K562 (cell line): ENCODE results near the gene VMP1. TPM values are rescaled to one million over a fixed set of nuclear protein-coding genes. Genes with fewer than 3 reads are reported as not detected.

ENCODE experiments used
- BACH1 ChIP-seq: fragments of 200-800 bp; sonication (Bioruptor generic); IDR thresholded peaks from 2 replicates; pipeline ENCODE4 v1.6.1; 2016; ENCODE audit warnings: missing genetic modification characterization, missing compliant biosample characterization
- DEAF1 ChIP-seq: fragments of 450-650 bp; formaldehyde crosslinking; IDR thresholded peaks from 2 replicates; pipeline ENCODE4 v1.4.0; 2020; ENCODE audit warnings: mild to moderate bottlenecking, moderate library complexity
- DMBX1 ChIP-seq: fragments of 250-450 bp; sonication (Bioruptor Pico); IDR thresholded peaks from 2 replicates; pipeline ENCODE4 v1.8.0; 2022; ENCODE audit warnings: inconsistent platforms, mild to moderate bottlenecking, moderate library complexity, borderline replicate concordance
- FOS ChIP-seq: IDR thresholded peaks from 3 replicates; pipeline ENCODE4 v1.6.1; 2011; ENCODE audit not compliant: insufficient read length; ENCODE audit errors: extremely low read depth
- HDGF ChIP-seq: fragments of 450-650 bp; IDR thresholded peaks from 2 replicates; pipeline ENCODE4 v1.6.1; 2016
- MLLT1 ChIP-seq, 2 experiments: fragments of 450-650 bp; IDR thresholded peaks; 2 replicates each; pipeline ENCODE4 v1.6.1; 2016
- MXD1 ChIP-seq: fragments of 250-450 bp; sonication (Bioruptor Pico); IDR thresholded peaks from 2 replicates; pipeline ENCODE4 v1.8.0; 2021; ENCODE audit warnings: borderline replicate concordance, mild to moderate bottlenecking, moderate library complexity; ENCODE audit not compliant: poor library complexity, severe bottlenecking
- NCOA1 ChIP-seq: fragments of 450-650 bp; IDR thresholded peaks from 2 replicates; pipeline ENCODE4 v1.6.1; 2016; ENCODE audit warnings: low read depth
- NFYB ChIP-seq: IDR thresholded peaks from 2 replicates; pipeline ENCODE4 v1.6.1; 2011; ENCODE audit warnings: mild to moderate bottlenecking, moderate library complexity; ENCODE audit not compliant: insufficient read length; ENCODE audit errors: extremely low read depth
- SAFB ChIP-seq: fragments of 200-400 bp; formaldehyde crosslinking; IDR thresholded peaks from 2 replicates; pipeline ENCODE4 v1.6.1; 2017; ENCODE audit warnings: low read depth, low read length, borderline replicate concordance
- TFE3 ChIP-seq: fragments of 450-650 bp; formaldehyde crosslinking; IDR thresholded peaks from 2 replicates; pipeline ENCODE4 v1.4.0; 2020; ENCODE audit warnings: mild to moderate bottlenecking, mixed read lengths
- ZNF395 ChIP-seq: fragments of 200-800 bp; sonication (Bioruptor generic); IDR thresholded peaks from 2 replicates; pipeline ENCODE4 v1.6.1; 2017; ENCODE audit warnings: missing genetic modification characterization, missing compliant biosample characterization
- ZNF592 ChIP-seq: fragments of 450-650 bp; IDR thresholded peaks from 2 replicates; pipeline ENCODE4 v1.6.1; 2017; ENCODE audit warnings: antibody characterized with exemption, mild to moderate bottlenecking
- polyA plus RNA-seq, 8 experiments: library from polyadenylated mRNA; depleted of rRNA in 4 of 8; stranded (reverse) in 5 of 8; unstranded in 3 of 8; fragments of >200 nt; fragmentation: Nextera tagmentation in 2 of 8; fragmentation: Illumina TruSeq in 1 of 8; extraction: Ambion mirVana in 2 of 8; extraction: Trizol in 1 of 8; gene quantifications; 2 replicates each; pipeline versions ENCODE4 v1.2.1 to v1.2.3, GENCODE V29; 2011 to 2014; ENCODE audit warnings: inconsistent platforms in 1 of 8, missing spikeins in 1 of 8
- total RNA-seq, 7 experiments: library from RNA; depleted of rRNA in 6 of 7; stranded (reverse); fragments of >200 nt in 6 of 7; fragmentation: Illumina TruSeq in 2 of 7; extraction: Trizol in 2 of 7; gene quantifications; 2 replicates each; pipeline versions ENCODE4 v1.2.1 to v1.2.3, GENCODE V29; 2011 to 2021; ENCODE audit warnings: low replicate concordance in 1 of 7

VMP1 gene
- total and polyA plus RNA-seq, 9 of the 15 experiments (the other 6 are each of a cell fraction or from before 2014, with no cell fraction given) = 123 to 304 (median 151) TPM

GRCh38 chr17:59785091-59785799 is 77.8 kb downstream of the VMP1 start (continued):
- TF ChIP-seq NCOA1 (peak; percentile 31; the same call in 1 of the 2 replicates), DEAF1 (no peak), BACH1 (tag) (no peak), ZNF592 (peak; percentile 92), SAFB (no peak), MLLT1 (IDR thresholded peaks at IDR 0.05) (peak in 1 of 2 experiments; percentile 53; a peak in 1 of 4 replicates), MXD1 (CRISPR knock-in tag) (peak; percentile 29), ZNF395 (CRISPR knock-in tag) (peak; percentile 63; the same call in 1 of the 2 replicates), HDGF (no peak), TFE3 (CRISPR knock-in tag) (no peak), NFYB (no peak), DMBX1 (CRISPR knock-in tag) (peak; percentile 87), FOS (peak; percentile 3)
